Neural progenitor cell (in vitro differentiated cells): Measurements from ENCODE around the gene ZBTB20. TPM values are rescaled to one million over a fixed set of nuclear protein-coding genes. Genes with fewer than 3 reads are reported as not detected.
A peak's percentile ranks its signal among the peaks of the same experiment; 100 is the strongest.

Experiments used
- DNase-seq: peaks from one replicate; pipeline ENCODE4 v3.0.0-alpha.2; 2016; ENCODE audit warnings: low spot score
- H2AFZ ChIP-seq: fragments of 200-600 bp; sonication (generic); replicated peaks from 2 replicates; pipeline ENCODE4 v1.6.1; 2016; ENCODE audit warnings: antibody characterized with exemption
- H3F3A ChIP-seq: fragments of 200-600 bp; sonication (generic); 2 replicates; pipeline ENCODE4 v1.6.1; 2016; ENCODE audit warnings: antibody characterized with exemption, low read depth
- H3K27ac ChIP-seq: fragments of 200-600 bp; sonication (generic); 2 replicates; pipeline ENCODE4 v1.5.1; 2016; ENCODE audit warnings: mild to moderate bottlenecking
- H3K27me3 ChIP-seq: fragments of 200-600 bp; sonication (generic); 2 replicates; pipeline ENCODE4 v1.6.1; 2016; ENCODE audit warnings: mild to moderate bottlenecking, moderate library complexity
- H3K36me3 ChIP-seq: fragments of 200-600 bp; sonication (generic); 2 replicates; pipeline ENCODE4 v1.5.1; 2016
- H3K4me1 ChIP-seq: fragments of 200-600 bp; sonication (generic); 2 replicates; pipeline ENCODE4 v1.6.1; 2016; ENCODE audit warnings: mixed run types
- H3K4me2 ChIP-seq: fragments of 200-600 bp; sonication (generic); 2 replicates; pipeline ENCODE4 v1.6.1; 2016
- H3K4me3 ChIP-seq: fragments of 200-600 bp; sonication (generic); 2 replicates; pipeline ENCODE4 v1.5.1; 2016
- H3K79me2 ChIP-seq: fragments of 200-600 bp; sonication (generic); 2 replicates; pipeline ENCODE4 v1.6.1; 2016; ENCODE audit warnings: low read depth
- H3K9ac ChIP-seq: fragments of 200-600 bp; sonication (generic); 2 replicates; pipeline ENCODE4 v1.6.1; 2016
- H3K9me3 ChIP-seq: fragments of 200-600 bp; sonication (generic); 2 replicates; pipeline ENCODE4 v1.5.1; 2016; ENCODE audit warnings: low read depth
- H4K20me1 ChIP-seq: fragments of 200-600 bp; sonication (generic); 2 replicates; pipeline ENCODE4 v1.6.1; 2016; ENCODE audit warnings: low read depth
- H3K27ac Mint-ChIP-seq: 3 replicates; pipeline ENCODE4 v1.8.0; 2021; ENCODE audit warnings: mixed read lengths
- H3K27me3 Mint-ChIP-seq: 2 replicates; pipeline ENCODE4 v1.8.0; 2022; ENCODE audit warnings: low read depth, mild to moderate bottlenecking, inconsistent platforms, moderate library complexity, mixed read lengths; ENCODE audit not compliant: insufficient read depth
- H3K36me3 Mint-ChIP-seq: 3 replicates; pipeline ENCODE4 v1.8.0; 2021; ENCODE audit warnings: mixed read lengths
- H3K4me1 Mint-ChIP-seq: 3 replicates; pipeline ENCODE4 v1.8.0; 2021; ENCODE audit warnings: mixed read lengths
- H3K4me3 Mint-ChIP-seq: 3 replicates; pipeline ENCODE4 v1.8.0; 2021; ENCODE audit warnings: mild to moderate bottlenecking, moderate library complexity, mixed read lengths
- H3K9me3 Mint-ChIP-seq: 3 replicates; pipeline ENCODE4 v1.8.0; 2020; ENCODE audit warnings: mixed read lengths
- EZH2 ChIP-seq: fragments of 200-600 bp; sonication (generic); IDR thresholded peaks from 2 replicates; pipeline ENCODE4 v1.6.1; 2017; ENCODE audit warnings: antibody characterized with exemption, mild to moderate bottlenecking, moderate library complexity
- EZH2phosphoT487 ChIP-seq: fragments of 200-600 bp; sonication (generic); IDR thresholded peaks from 2 replicates; pipeline ENCODE4 v1.6.1; 2017; ENCODE audit warnings: antibody characterized with exemption
- total RNA-seq: library from RNA; depleted of rRNA; stranded (reverse); fragments of >200 nt; gene quantifications from 2 replicates; pipeline ENCODE4 v1.2.3, GENCODE V29; 2015; ENCODE audit warnings: low replicate concordance
- TF ChIP-seq, protein P1 (sequence below): fragments of 200-600 bp; sonication (generic); IDR thresholded peaks from 2 replicates; pipeline ENCODE4 v1.5.1; 2017; ENCODE audit warnings: antibody characterized with exemption, mild to moderate bottlenecking

Gene ZBTB20
- total RNA-seq, 1 donor from 2014 or later, result 1.9 TPM

DNA sequence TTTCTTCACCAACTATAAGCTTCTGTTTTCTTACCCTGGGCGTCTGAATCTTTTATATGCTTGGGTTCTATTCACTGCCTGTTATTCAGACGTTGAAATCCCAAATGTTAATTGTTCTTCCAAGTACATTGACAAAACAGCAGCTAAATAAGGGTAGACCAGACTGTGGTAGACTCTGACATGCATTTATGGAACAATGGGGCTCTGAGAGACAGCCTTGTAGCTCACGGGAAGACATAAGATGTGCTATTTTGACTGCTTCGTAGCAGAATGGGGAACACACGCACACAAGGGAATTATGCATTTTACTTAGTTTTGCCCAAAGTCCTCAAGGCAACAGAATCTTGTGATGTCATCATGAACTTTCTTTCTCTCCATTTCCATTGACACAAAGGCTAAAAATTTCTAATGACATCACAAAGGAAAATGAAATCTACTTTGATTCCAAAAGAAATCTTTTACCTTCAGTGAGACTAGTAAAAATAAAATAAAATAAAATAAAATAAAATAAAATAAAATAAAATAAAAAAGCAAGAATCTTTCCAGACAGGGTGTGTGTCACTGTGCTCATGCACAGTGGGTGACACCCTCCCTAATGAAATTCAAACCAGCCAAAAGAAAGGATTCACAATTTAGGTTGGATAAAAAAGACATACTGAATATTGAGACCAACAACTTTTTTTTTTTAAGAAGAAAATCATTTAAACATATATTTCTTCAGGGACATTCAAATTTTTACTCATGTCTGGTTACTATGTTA is 346.6 kb downstream of the ZBTB20 start:
- no peak for DNase-seq
- H3K4me3 ChIP-seq, result no peak overlapping the region
- H2AFZ ChIP-seq, result no peak overlapping the region
- no peaks in the 10 kb centered on the region for H3K36me3 ChIP-seq
- H3K9me3 ChIP-seq, result no peaks in the 10 kb centered on the region
- no peak overlapping the region for H3K9ac ChIP-seq
- H3K36me3 Mint-ChIP-seq, result no peaks in the 10 kb centered on the region
- peaks cover 40% of the 10 kb centered on the region for H3K4me1 ChIP-seq
- H3K27ac ChIP-seq, result no peak overlapping the region
- H3F3A ChIP-seq, result no peaks in the 10 kb centered on the region
- H3K4me1 Mint-ChIP-seq, result peaks cover 49% of the 10 kb centered on the region
- TF ChIP-seq, protein P1, sequence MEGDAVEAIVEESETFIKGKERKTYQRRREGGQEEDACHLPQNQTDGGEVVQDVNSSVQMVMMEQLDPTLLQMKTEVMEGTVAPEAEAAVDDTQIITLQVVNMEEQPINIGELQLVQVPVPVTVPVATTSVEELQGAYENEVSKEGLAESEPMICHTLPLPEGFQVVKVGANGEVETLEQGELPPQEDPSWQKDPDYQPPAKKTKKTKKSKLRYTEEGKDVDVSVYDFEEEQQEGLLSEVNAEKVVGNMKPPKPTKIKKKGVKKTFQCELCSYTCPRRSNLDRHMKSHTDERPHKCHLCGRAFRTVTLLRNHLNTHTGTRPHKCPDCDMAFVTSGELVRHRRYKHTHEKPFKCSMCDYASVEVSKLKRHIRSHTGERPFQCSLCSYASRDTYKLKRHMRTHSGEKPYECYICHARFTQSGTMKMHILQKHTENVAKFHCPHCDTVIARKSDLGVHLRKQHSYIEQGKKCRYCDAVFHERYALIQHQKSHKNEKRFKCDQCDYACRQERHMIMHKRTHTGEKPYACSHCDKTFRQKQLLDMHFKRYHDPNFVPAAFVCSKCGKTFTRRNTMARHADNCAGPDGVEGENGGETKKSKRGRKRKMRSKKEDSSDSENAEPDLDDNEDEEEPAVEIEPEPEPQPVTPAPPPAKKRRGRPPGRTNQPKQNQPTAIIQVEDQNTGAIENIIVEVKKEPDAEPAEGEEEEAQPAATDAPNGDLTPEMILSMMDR, result no peak
- no peak for TF ChIP-seq EZH2
- TF ChIP-seq EZH2phosphoT487, result no peak
- H3K27ac Mint-ChIP-seq, result peak overlapping the region; percentile 79
- H3K4me3 Mint-ChIP-seq, result peak overlapping the region; percentile 52
- H3K79me2 ChIP-seq, result no peaks in the 10 kb centered on the region
- no peaks in the 10 kb centered on the region for H3K27me3 Mint-ChIP-seq
- H3K9me3 Mint-ChIP-seq, result no peaks in the 10 kb centered on the region
- H4K20me1 ChIP-seq, result no peaks in the 10 kb centered on the region
- no peaks in the 10 kb centered on the region for H3K27me3 ChIP-seq
- H3K4me2 ChIP-seq, result no peak overlapping the region

DNA sequence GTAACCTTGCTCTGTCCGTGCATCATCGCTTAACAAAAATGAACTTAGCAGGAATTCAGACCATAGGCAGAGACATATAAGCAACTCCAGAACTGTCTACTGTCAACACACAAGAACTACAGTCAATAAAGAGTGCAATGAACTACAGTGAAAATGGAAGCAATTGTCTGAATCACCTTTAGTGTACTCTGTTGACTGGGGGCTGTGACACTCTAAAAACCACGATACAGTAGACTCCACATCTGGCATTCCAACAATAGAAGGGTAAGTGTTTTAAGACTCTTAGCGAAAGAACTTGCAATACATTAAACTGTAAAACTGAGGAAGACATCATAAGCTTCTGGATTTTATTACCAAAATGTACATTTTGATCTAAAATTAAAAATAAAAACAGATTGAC is 347.3 kb downstream of the ZBTB20 start:
- Mint-ChIP-seq H3K4me3 (no peak overlapping the region), H3K36me3 (no peaks in the 10 kb centered on the region), H3K27me3 (no peaks in the 10 kb centered on the region), H3K4me1 (peaks cover 51% of the 10 kb centered on the region), H3K9me3 (no peaks in the 10 kb centered on the region), H3K27ac (peak overlapping the region; percentile 61)
- no peaks in the 10 kb centered on the region for H3K36me3 ChIP-seq
- H3K79me2 ChIP-seq, result no peaks in the 10 kb centered on the region
- H3K9me3 ChIP-seq, result no peaks in the 10 kb centered on the region
- no peaks in the 10 kb centered on the region for H4K20me1 ChIP-seq
- H3K9ac ChIP-seq, result no peak overlapping the region
- no peak overlapping the region for H3K27ac ChIP-seq
- H3K4me1 ChIP-seq, result peaks cover 37% of the 10 kb centered on the region
- H3K4me2 ChIP-seq, result no peak overlapping the region
- H3K27me3 ChIP-seq, result no peaks in the 10 kb centered on the region
- no peak overlapping the region for H2AFZ ChIP-seq
- H3F3A ChIP-seq, result no peaks in the 10 kb centered on the region
- DNase-seq, result no peak
- H3K4me3 ChIP-seq, result no peak overlapping the region
- no peak for TF ChIP-seq EZH2
- no peak for TF ChIP-seq EZH2phosphoT487

DNA sequence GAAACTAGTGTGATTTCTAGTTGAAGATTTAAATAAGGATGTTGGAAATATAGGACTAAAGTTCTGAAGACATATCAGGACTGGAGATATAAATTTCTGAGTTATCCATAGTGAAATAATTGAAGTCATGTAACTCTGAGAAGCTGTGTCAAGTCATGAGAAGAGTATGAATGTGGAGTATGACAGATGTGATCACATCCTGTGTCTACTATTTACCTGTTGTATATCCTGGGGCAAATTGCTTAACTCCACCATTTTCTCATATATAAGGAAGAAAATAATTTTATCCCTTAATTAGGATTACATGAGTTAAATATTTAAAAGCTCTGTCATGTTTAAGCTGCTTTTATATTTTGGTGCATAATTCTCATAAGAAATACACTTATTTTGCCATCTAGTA is 350.3 kb downstream of the ZBTB20 start:
- Histone ChIP-seq H3F3A (no peaks in the 10 kb centered on the region), H4K20me1 (no peaks in the 10 kb centered on the region), H3K4me1 (peaks cover 16% of the 10 kb centered on the region), H2AFZ (no peak overlapping the region), H3K9me3 (no peaks in the 10 kb centered on the region), H3K27me3 (no peaks in the 10 kb centered on the region), H3K4me2 (no peak overlapping the region), H3K79me2 (no peaks in the 10 kb centered on the region), H3K4me3 (no peak overlapping the region), H3K27ac (no peak overlapping the region), H3K36me3 (no peaks in the 10 kb centered on the region), H3K9ac (no peak overlapping the region)
- DNase-seq, result no peak
- Mint-ChIP-seq H3K4me1 (peaks cover 29% of the 10 kb centered on the region), H3K27me3 (no peaks in the 10 kb centered on the region), H3K36me3 (no peaks in the 10 kb centered on the region), H3K4me3 (no peak overlapping the region), H3K9me3 (no peaks in the 10 kb centered on the region), H3K27ac (no peak overlapping the region)
- no peak for TF ChIP-seq EZH2
- TF ChIP-seq EZH2phosphoT487, result no peak
- TF ChIP-seq, protein P1, result no peak

DNA sequence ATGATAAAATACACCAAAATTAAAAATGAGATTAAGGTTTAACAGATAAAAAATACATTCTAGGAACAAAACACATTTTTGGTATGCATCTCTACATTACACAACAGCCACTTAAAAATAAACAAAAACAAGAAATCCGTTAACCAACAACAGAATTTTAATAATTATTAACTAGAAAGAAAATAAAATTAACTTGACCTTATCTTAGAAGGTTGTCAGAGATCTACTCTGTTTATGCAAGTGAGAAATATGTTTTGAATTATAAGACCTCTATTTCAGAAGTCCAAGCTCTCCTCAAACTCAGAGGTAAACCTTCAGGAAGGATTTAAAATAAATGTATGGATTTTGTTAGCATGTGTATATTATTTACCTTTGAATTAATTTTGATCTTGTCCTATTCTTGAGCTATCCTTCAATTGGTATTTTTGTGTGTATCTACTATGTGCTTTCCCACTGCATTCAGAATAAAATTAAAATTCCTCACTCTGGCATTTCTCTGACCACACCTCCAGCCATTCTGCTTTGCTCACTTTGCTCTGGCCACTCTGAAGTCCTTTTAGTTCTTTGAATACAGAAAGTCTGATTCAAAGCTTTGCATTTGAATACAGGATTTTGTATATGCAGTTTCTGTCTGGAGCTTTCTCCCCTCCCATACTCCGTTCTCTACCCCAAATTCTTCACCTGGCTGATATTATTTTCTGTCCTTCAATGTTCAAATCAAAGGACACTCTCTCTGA is 352.0 kb downstream of the ZBTB20 start:
- Mint-ChIP-seq H3K4me1 (peaks cover 17% of the 10 kb centered on the region), H3K36me3 (no peaks in the 10 kb centered on the region), H3K27ac (no peak overlapping the region), H3K27me3 (no peaks in the 10 kb centered on the region), H3K4me3 (no peak overlapping the region), H3K9me3 (no peaks in the 10 kb centered on the region)
- H3K4me3 ChIP-seq, result no peak overlapping the region
- no peak for DNase-seq
- no peaks in the 10 kb centered on the region for H3K79me2 ChIP-seq
- no peak overlapping the region for H3K27ac ChIP-seq
- H4K20me1 ChIP-seq, result no peaks in the 10 kb centered on the region
- H2AFZ ChIP-seq, result no peak overlapping the region
- no peaks in the 10 kb centered on the region for H3K27me3 ChIP-seq
- no peak overlapping the region for H3K4me2 ChIP-seq
- TF ChIP-seq, protein P1, result no peak
- TF ChIP-seq EZH2phosphoT487, result no peak
- TF ChIP-seq EZH2, result no peak
- no peaks in the 10 kb centered on the region for H3K36me3 ChIP-seq
- H3K9ac ChIP-seq, result no peak overlapping the region
- H3F3A ChIP-seq, result no peaks in the 10 kb centered on the region
- H3K4me1 ChIP-seq, result peaks cover 1% of the 10 kb centered on the region
- H3K9me3 ChIP-seq, result no peaks in the 10 kb centered on the region
